Thymus (tissue), 14 donors: ENCODE results near the gene C19orf85. TPM values are rescaled to one million over a fixed set of nuclear protein-coding genes. Genes with fewer than 3 reads are reported as not detected.
A peak's percentile ranks its signal among the peaks of the same experiment; 100 is the strongest.

Experiments used
- DNase-seq, 9 donors: peaks; one replicate each; pipeline ENCODE4 v3.0.0-alpha.2; 2013; ENCODE audit warnings: low spot score in 9 of 9, low read depth in 6 of 9, missing footprints in 1 of 9
- H3K27ac ChIP-seq, 2 donors: one replicate each; pipeline ENCODE4 v1.5.1; 2013; ENCODE audit warnings: control low read depth in 1 of 2, low read depth in 1 of 2, low read length in 1 of 2, mild to moderate bottlenecking in 1 of 2, moderate library complexity in 1 of 2
- H3K27me3 ChIP-seq, 2 donors: one replicate each; pipeline ENCODE4 v1.5.1; 2013; ENCODE audit warnings: low read length in 1 of 2; ENCODE audit not compliant: control insufficient read depth in 2 of 2, insufficient read depth in 1 of 2
- H3K36me3 ChIP-seq, 2 donors: one replicate each; pipeline ENCODE4 v1.5.1; 2013; ENCODE audit warnings: low read length in 1 of 2, mild to moderate bottlenecking in 1 of 2, moderate library complexity in 1 of 2; ENCODE audit not compliant: control insufficient read depth in 2 of 2, insufficient read depth in 2 of 2
- H3K4me1 ChIP-seq, 2 donors: one replicate each; pipeline ENCODE4 v1.5.1; 2013; ENCODE audit warnings: low read length in 2 of 2; ENCODE audit not compliant: control insufficient read depth in 2 of 2, insufficient read depth in 2 of 2
- H3K4me3 ChIP-seq, 2 donors: one replicate each; pipeline ENCODE4 v1.5.1; 2013; ENCODE audit warnings: low read length in 2 of 2, control low read depth in 1 of 2, mild to moderate bottlenecking in 1 of 2
- H3K9me3 ChIP-seq, 2 donors: one replicate each; pipeline ENCODE4 v1.5.1; 2013; ENCODE audit warnings: low read length in 1 of 2, mild to moderate bottlenecking in 1 of 2; ENCODE audit not compliant: control insufficient read depth in 2 of 2, insufficient read depth in 1 of 2
- WGBS: extraction: QIAGEN DNeasy Blood & Tissue Kit; methylation state at CpG from one replicate; pipeline ENCODE4 v1.1.7; 2013; 5-methylcytosine and 5-hydroxymethylcytosine counted together
- long read RNA-seq, 10 donors: transcript quantifications; one replicate each; lab custom pipeline, GENCODE V29; 2026
- polyA plus RNA-seq: library from polyadenylated mRNA; stranded (reverse); fragments of 200-250 nt; gene quantifications from one replicate; pipeline ENCODE4 v1.2.3, GENCODE V29; 2013
- total RNA-seq: library from RNA; stranded (reverse); fragments of 120-200 nt; gene quantifications from one replicate; pipeline ENCODE4 v1.2.4, GENCODE V29; 2013
- donor health status: healthy.

The C19orf85 gene
- total RNA-seq (not detected), polyA plus RNA-seq (not detected)
- long read RNA-seq, donor 1 = 0 reads
- long read RNA-seq, donor 2, partial matches to known transcripts = 184 of 184 reads
- long read RNA-seq, donor 2, other reads (novel, unspliced or antisense) = 0 of 184 reads
- long read RNA-seq, donor 3 = 0 reads
- long read RNA-seq, donor 4 = 0 reads
- long read RNA-seq, donor 5 = 0 reads
- long read RNA-seq, donor 6 = 0 reads
- long read RNA-seq, donor 7 = 0 reads
- long read RNA-seq, donor 8 = 0 reads
- long read RNA-seq, donor 9 = 0 reads
- long read RNA-seq, donor 10 = 0 reads

GRCh38 chr19:55464662-55465054, at the start of gene C19orf85:
C19orf85 (minus strand) TSS chr19:55464751; CDS start chr19:55464554, 197 bp downstream.
- Histone ChIP-seq H3K9me3 (peaks cover 1 to 8% of the 10 kb centered on the region in 2 donors), H3K4me3 (no peak within 1 kb of the TSS), H3K36me3 (no peaks in the 10 kb centered on the region), H3K27me3 (peaks cover 2 to 40% of the 10 kb centered on the region in 2 donors), H3K4me1 (peaks cover 15 to 20% of the 10 kb centered on the region in 2 donors), H3K27ac (no peak within 1 kb of the TSS)
- WGBS = 81% methylated on average over 14 of the region's 14 CpGs
- DNase-seq = no peak

- Histone ChIP-seq H3K27ac (no peak overlapping the region), H3K27me3 (peaks cover 0 to 6% of the 10 kb centered on the region in 2 donors), H3K9me3 (peaks cover 0 to 10% of the 10 kb centered on the region in 2 donors), H3K4me1 (peaks cover 8 to 12% of the 10 kb centered on the region in 2 donors), H3K36me3 (peaks cover 0 to 5% of the 10 kb centered on the region in 2 donors), H3K4me3 (no peak overlapping the region)
- WGBS = 72% methylated on average over 10 of the region's 10 CpGs
- no peak for DNase-seq
Observed at GRCh38 chr19:55508120-55508519, 43.6 kb upstream of the C19orf85 start.

- Histone ChIP-seq H3K9me3 (peaks cover 0 to 30% of the 10 kb centered on the region in 2 donors), H3K27ac (no peak overlapping the region), H3K36me3 (peaks cover 5 to 16% of the 10 kb centered on the region in 2 donors), H3K4me1 (peaks cover 8 to 14% of the 10 kb centered on the region in 2 donors), H3K4me3 (no peak overlapping the region), H3K27me3 (no peaks in the 10 kb centered on the region)
- no peak for DNase-seq
- 88% methylated on average over 11 of the region's 11 CpGs for WGBS
Observed at GRCh38 chr19:55504981-55505380, 40.4 kb upstream of the C19orf85 start.

DNA sequence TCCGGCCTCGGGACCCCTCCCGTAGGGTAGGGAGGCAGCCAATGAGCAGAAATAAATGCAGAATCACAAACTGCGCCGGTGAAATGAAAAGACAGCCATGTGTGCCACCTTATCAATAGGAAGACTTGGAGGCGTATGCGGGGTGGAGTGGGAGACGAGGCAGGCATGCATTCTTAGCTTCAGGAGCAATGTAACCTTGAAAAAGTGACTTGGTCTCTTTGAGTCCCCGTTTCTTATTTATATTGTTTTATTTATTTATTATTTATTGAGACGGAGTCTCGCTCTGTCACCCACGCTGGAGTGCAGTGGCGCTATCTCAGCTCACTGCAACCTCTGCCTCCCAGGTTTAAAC, 39.7 kb upstream of the C19orf85 start:
- Histone ChIP-seq H3K4me1 (peaks cover 8 to 14% of the 10 kb centered on the region in 2 donors), H3K27ac (no peak overlapping the region), H3K9me3 (peaks cover 0 to 30% of the 10 kb centered on the region in 2 donors), H3K4me3 (peak overlapping the region in 1 of 2 donors; percentile 62), H3K36me3 (peaks cover 8 to 20% of the 10 kb centered on the region in 2 donors), H3K27me3 (no peaks in the 10 kb centered on the region)
- no peak for DNase-seq
- WGBS = 39% methylated on average over 13 of the region's 13 CpGs

GRCh38 chr19:55503502-55504251, 39.1 kb upstream of the C19orf85 start:
- WGBS = 14% methylated on average over 64 of the region's 64 CpGs
- H3K36me3 ChIP-seq = peaks cover 8 to 25% of the 10 kb centered on the region in 2 donors
- peaks cover 0 to 30% of the 10 kb centered on the region in 2 donors for H3K9me3 ChIP-seq
- H3K27me3 ChIP-seq = no peaks in the 10 kb centered on the region
- DNase-seq = peak; percentile 83 to 96 (median 90)
- H3K27ac ChIP-seq = peak overlapping the region; percentile 85 to 86
- H3K4me1 ChIP-seq = peaks cover 8 to 18% of the 10 kb centered on the region in 2 donors
- H3K4me3 ChIP-seq = peak overlapping the region; percentile 47 to 62

DNA sequence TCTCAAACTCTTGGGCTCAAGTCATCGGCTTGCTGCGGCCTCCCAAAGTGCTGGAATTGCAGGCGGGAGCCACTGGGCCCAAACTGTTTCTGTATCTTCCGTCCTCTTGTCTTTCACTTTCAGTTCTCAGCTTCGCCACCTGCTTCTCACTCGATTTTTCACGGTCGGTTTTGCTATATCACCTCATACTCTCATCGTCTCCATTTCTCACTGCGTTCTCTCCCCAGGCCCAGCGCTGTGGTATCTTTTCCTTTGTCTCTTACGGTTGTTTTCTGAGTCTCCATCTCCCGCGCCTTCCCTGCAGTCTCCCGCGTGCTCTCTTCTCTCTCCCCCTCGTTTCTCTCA, 38.6 kb upstream of the C19orf85 start:
- no peak overlapping the region for H3K4me3 ChIP-seq
- H3K4me1 ChIP-seq = peaks cover 8 to 24% of the 10 kb centered on the region in 2 donors
- peaks cover 8 to 25% of the 10 kb centered on the region in 2 donors for H3K36me3 ChIP-seq
- peak in 1 of 9 donors; percentile 28 for DNase-seq
- 83% methylated on average over 17 of the region's 17 CpGs for WGBS
- peaks cover 0 to 30% of the 10 kb centered on the region in 2 donors for H3K9me3 ChIP-seq
- no peak overlapping the region for H3K27ac ChIP-seq
- H3K27me3 ChIP-seq = no peaks in the 10 kb centered on the region

DNA sequence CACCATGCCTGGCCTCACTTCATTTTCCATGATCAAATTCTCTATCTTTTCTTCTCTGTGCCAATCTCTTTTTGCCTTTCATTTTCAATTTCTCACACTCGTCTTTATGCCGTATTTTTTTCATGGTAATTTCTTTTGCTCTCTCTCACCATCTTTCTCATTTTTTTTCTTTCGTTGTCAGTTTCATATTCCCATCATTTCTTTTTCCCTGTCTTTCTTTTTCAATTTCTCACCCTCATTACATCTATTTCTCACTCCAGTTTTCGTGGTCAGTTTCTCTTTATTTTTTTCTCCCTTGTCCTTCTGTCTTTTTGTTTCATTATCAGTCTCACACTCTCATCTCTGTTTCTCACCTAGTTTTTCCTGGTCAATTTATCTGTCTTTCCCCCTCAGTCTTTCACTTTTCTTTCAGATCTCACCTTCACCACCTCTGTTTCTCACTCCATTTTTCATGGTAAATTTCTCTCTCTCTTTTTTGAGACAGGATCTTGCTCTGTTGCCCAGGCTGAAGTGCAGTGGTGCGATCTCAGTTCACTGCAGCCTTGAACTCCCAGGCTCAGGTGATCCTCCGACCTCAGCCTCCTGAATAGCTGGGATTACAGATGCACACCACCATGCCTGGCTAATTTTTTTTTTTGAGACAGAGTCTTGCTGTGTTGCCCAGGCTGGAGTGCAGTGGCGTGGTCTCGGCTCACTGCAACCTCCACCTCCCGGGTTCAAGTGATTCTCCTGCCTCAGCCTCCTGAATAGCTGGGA, 37.8 kb upstream of the C19orf85 start:
- Histone ChIP-seq H3K27ac (no peak overlapping the region), H3K36me3 (peaks cover 8 to 25% of the 10 kb centered on the region in 2 donors), H3K4me3 (no peak overlapping the region), H3K9me3 (peaks cover 0 to 30% of the 10 kb centered on the region in 2 donors), H3K4me1 (peaks cover 8 to 27% of the 10 kb centered on the region in 2 donors), H3K27me3 (no peaks in the 10 kb centered on the region)
- no peak for DNase-seq
- 96% methylated on average over 9 of the region's 9 CpGs for WGBS

GRCh38 chr19:55500368-55500952, 35.9 kb upstream of the C19orf85 start:
- peaks cover 8 to 25% of the 10 kb centered on the region in 2 donors for H3K36me3 ChIP-seq
- no peak for DNase-seq
- H3K27me3 ChIP-seq = no peaks in the 10 kb centered on the region
- no peak overlapping the region for H3K4me3 ChIP-seq
- peaks cover 8 to 27% of the 10 kb centered on the region in 2 donors for H3K4me1 ChIP-seq
- H3K9me3 ChIP-seq = peaks cover 0 to 30% of the 10 kb centered on the region in 2 donors
- 98% methylated on average over 26 of the region's 26 CpGs for WGBS
- H3K27ac ChIP-seq = no peak overlapping the region
